Fibroblast of mammary gland (primary cell): ENCODE results near the gene SUPT5H.
"Not testable (repeated sequence)": the region's sequence is repeated elsewhere in the genome, so short reads cannot be mapped to it uniquely, and the experiment has no call there.

Experiments used
- DNase-seq: peaks from one replicate; pipeline ENCODE4 v3.0.0-alpha.2; 2010; ENCODE audit warnings: low read depth
- H3K4me3 ChIP-seq: 2 replicates; pipeline ENCODE4 v1.5.1; 2011; ENCODE audit warnings: low read depth, mild to moderate bottlenecking, low read length, moderate library complexity; ENCODE audit not compliant: control insufficient read depth
- CTCF ChIP-seq: conservative IDR thresholded peaks from 2 replicates; pipeline ENCODE4 v1.5.1; 2011; ENCODE audit warnings: low read depth, low read length, inconsistent platforms; ENCODE audit not compliant: control insufficient read depth, insufficient read depth

SUPT5H gene

DNA sequence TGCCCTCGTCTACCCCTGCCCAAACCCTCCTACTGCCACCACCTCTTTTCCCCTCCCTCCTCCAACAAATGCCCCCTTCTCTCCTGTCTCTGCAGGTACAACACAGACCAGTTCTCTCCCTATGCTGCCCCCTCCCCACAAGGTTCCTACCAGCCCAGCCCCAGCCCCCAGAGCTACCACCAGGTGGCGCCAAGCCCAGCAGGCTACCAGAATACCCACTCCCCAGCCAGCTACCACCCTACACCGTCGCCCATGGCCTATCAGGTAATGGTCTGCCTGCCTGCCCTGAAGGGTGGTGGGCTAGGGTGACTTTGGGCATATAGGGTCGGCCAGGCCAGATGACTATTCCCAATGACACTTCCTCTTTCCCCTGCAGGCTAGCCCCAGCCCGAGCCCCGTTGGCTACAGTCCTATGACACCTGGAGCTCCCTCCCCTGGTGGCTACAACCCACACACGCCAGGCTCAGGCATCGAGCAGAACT, 28.8 kb downstream of the SUPT5H start:
- peak; percentile 31 for DNase-seq

GRCh38 chr19:39475748-39476147, 30.4 kb downstream of the SUPT5H start:
- no peak for DNase-seq
- TF ChIP-seq CTCF: no peak
- H3K4me3 ChIP-seq: no peak overlapping the region

More for the DNA sequence above, 28.8 kb downstream of the SUPT5H start:
- H3K4me3 ChIP-seq: no peak overlapping the region
- TF ChIP-seq CTCF: peak; percentile 66

GRCh38 chr19:39479319-39479801, 34.0 kb downstream of the SUPT5H start:
- H3K4me3 ChIP-seq, DNase-seq: not testable (repeated sequence)

- DNase-seq: no peak
- peak overlapping the region; percentile 50 for H3K4me3 ChIP-seq
- no peak for TF ChIP-seq CTCF
These were observed 34.5 kb downstream of the SUPT5H start for GRCh38 chr19:39479916-39480315.

GRCh38 chr19:39480337-39481228, 35.2 kb downstream of the SUPT5H start, which contains the start of gene TIMM50:
Gene TIMM50, plus strand, starts transcription at chr19:39480838. Its CDS starts 16 bp downstream, at chr19:39480854.
- DNase-seq: peak; percentile 89
- H3K4me3 ChIP-seq: peak within 1 kb of the TSS; percentile 99
- TF ChIP-seq CTCF: no peak

DNA sequence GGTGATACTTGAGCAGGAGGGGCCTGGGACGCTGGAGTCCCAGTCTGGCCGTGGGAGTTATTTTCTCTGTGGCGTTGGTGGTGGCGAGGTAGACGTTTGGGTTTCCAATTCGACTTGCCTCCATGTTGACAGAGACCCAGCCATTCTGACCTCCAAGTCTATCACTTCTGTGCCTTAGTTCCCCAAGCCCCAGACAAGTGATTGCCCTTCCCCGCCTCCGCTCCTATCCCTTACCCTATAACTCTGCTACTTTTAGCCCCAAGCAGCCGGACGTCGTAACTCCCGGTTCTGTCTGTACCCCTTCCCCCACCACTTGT, 35.8 kb downstream of the SUPT5H start:
- H3K4me3 ChIP-seq: peak overlapping the region; percentile 99
- no peak for TF ChIP-seq CTCF
- no peak for DNase-seq

GRCh38 chr19:39481676-39482075, 36.3 kb downstream of the SUPT5H start:
- TF ChIP-seq CTCF: no peak
- peak overlapping the region; percentile 99 for H3K4me3 ChIP-seq
- no peak for DNase-seq
